NCI-H2107 treated with DMSO at 0.1 percent for 48 hours (cell line): ENCODE data around the gene PPA2.

ENCODE experiments used
- DNase-seq: peaks from one replicate; lab custom pipeline; 2025; ENCODE audit not compliant: unreplicated experiment; lab: John Stamatoyannopoulos, UW

Gene PPA2

DNA sequence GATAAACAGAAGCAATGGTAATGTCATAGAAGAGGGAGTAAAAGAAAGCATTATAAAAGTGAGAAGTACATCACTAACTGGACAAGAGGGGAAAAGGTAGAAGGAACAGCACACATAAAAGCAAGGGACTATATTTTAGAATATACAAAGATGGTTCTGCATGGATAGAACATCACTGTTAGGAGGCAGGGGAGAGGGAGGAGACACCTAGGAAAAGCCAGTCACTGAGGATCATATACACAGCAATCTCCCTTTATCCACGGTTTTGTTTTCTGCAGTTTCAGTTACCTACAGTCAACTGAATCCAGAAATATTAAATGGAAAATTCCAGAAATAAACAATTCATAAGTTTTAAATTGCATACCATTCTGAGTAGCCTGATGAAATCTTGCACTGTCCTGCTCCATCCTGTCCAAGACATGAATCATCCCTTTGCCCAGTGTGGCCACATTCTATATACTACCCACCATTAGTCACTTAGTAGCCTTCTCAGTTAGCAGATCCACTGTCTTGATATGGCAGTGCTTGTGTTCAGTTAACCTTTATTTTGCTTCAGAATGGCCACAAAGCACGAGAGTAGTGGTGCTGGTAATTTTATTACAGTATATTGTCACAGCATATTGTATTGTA, 74.2 kb downstream of the PPA2 start:
- DNase-seq, result no peak

DNA sequence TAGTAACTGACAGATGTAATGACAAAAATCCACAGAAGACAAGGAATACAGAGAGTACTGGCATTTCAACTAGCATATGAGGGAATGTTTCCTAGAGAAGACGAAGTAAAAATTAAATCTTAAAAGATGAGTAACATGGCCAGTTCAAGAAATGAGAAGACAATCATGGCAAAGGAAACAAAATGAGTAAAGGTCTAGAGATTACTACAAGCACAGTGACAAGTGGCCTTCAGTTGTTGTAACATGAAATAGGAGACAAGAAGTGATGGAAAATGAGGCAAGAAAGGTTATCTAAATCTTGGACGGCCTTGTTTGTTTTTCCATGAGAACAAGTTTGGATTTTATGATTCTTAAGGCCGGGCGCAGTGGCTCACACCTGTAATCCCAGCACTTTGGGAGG, 81.0 kb downstream of the PPA2 start:
- DNase-seq, result no peak

DNA sequence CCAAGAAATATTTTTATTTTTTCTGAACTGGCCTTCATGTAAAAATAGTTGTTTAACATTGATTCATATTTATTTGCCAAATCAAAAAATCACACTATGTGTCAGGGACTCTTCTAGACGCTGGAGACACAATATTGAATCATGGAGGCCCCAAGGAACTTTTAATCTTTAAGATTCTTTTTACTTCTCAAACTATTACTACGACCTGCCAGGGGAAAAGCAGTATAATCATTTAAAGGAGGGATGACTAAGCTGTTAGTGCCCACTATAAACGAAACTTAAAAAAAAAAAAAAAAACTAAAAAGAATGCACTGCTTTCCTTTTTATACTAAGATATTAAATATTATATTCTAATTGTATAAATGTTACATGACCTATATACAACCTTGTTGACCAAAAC, 84.7 kb downstream of the PPA2 start:
- no peak for DNase-seq

DNA sequence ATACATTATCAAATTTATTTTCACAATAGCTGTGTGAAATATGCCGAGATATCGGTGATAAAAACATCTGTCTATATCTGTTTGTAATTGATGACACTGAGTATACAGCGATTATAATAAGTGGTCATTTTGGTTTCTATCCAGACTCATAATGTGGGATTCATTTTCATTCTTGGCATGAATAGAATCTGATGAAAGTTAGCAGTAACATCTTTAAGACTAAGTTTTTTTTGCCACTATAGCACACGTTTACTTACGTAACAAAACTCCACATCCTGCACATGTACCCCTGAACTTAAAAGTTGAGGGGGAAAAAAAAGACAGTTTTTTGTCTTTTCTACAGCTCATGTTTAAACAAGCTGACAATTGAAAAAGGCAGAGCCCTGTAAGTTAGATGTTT, 86.4 kb downstream of the PPA2 start:
- DNase-seq, result no peak

DNA sequence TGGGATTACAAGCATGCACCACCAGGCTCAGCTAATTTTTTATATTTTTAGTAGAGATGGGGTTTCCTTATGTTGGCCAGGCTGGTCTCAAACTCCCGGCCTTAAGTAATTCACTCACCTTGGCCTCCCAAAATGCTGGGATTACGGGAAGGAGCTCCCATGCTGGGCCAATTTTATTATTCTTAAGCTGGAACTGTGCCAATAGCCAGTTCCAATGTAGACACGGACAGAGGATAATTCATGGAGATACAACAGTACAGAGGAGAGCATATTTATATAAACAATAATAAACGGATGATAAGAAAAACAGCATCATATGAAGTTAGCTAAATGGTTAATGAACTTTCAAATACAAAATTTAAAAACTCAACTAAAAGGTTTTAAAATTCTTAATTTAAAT, 87.8 kb downstream of the PPA2 start:
- no peak for DNase-seq

DNA sequence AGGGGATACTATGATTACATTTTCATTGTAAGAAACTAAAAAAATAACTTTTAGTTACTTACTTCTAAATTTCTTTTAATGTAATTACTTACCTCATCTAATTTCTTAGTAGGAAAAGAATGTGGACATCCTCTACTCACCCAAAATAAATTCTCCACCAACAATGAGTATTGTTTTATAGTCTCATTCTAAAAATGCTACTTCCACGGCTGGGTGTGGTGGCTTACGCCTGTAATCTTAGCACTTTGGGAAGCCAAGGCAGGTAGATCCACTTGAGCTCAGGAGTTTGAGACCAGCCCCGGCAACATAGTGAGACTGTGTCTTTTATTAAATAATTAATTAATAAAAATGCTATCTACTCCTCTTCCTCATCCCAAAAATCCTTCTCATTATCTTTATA, 99.8 kb downstream of the PPA2 start:
- no peak for DNase-seq

DNA sequence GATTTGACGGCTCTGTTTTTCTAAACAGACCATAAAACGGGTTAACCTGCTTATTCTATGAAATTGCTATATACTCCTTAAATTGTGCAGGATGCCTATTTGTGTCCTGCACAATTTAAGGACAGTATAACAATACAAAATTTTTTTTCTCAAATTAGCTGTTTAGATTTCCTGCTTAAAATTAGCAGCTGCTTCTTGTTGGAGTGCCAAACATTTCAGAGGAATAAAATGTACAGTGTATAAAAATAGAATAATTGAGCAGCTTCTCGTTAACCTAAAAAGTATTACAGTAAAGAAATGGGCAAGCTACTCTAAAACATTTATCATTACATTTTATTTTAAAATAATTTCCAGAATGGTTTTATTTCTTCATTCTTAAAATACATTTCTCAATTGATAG, 100.5 kb downstream of the PPA2 start:
- no peak for DNase-seq

DNA sequence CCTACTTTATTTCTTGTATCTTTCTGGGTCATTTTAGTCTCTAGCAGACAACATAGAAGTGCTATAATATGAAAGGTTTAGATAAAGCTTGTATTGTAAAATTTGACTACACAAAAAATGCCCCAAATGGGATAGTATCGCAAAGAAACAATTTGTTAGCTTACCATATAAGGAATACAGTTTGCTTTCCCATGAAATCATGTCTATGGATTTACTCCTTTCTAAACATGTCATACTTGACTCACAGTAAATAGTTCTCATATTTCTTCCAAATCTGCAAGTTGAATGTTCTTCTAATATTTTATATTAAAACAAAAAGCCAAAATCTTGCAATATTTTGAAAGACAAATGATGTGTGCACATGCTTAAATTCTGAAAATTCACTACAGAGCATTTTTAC, 103.9 kb downstream of the PPA2 start:
- no peak for DNase-seq

DNA sequence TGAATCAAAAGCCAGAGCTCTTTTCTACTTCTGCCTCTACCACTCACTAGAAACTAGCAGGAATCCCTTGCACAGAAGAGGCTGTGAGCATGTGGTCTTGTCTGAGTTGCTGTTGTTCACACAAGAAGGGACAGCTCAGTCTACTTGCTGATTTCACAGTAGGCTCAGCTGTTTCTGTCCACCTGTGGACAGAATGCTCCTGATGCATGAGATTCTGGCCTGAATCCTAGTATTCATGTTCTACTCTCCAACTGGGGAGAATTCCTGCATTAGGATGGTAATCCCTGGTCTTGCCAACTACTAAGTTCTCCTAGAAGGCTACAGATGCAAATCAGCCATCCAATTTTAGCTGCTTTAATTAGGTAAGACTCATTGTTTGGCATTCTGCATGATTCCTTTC, 112.8 kb downstream of the PPA2 start:
- no peak for DNase-seq

DNA sequence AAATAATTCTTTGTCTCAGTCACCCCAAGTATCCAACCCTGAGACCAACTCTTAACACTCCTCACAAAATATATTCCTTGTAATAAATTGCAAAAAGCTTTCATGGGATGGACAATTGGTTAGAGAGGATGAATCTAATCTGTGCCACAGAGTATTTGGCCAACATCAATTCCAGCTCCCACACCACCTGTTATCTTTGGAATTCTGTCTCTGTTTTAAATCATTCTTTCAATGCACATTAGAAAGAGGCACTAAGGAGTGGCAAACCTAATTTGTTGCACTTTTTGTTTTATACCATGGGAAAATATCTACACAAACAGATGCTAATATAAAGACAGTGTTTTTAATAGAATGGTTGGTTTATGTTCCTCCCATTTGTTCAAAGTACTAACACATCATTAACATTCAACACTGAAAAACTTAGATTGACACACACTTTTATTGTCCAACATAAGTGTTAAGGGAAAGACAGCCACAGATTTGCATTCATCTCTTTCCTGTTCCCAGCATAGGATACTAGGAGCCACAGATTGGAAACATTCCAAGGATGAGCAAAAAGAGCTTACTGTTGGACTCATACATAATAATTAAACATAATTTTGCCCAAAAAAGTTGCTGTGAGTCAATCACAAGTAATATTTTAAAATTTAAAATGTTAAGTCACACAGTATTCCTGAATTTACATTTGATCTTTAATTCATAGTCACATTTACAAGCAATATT, 116.4 kb downstream of the PPA2 start:
- DNase-seq, result no peak

DNA sequence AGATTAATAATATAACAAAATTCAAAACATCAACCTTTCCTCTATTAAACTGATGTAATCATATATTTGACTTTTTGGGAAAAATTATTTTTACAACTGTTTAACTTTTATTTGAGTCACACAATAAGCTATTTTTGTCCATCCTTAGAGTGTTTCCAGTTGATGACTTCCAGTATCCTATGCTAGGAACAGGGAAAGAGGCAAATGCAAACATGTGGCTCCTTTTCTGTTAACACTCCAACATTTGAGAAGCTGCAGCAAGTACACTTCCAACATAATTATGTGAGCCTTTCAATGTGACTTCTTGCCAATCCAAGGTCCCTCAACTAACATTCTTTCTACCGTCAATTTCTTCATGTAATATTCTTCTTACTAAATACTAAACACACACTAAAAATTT, 117.7 kb downstream of the PPA2 start:
- no peak for DNase-seq

DNA sequence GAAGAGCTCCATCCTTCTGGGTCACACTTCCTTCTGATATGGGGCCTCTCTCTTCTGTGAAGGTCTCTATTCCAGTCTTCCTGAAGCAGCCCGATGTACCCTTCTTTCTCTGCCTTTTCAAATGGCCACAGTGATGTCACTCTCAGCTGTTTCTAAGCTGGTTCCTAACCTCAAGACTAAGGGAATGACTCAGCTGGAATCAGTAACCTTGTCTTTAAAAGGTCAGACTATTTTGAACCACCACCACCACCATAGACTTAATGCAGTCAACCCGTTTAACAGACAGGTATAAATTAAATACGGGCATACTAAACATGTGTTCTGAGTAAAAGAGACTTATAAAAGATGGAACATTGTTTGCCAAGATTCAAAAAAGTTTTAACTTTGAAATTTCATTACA, 121.0 kb downstream of the PPA2 start:
- DNase-seq, result no peak

DNA sequence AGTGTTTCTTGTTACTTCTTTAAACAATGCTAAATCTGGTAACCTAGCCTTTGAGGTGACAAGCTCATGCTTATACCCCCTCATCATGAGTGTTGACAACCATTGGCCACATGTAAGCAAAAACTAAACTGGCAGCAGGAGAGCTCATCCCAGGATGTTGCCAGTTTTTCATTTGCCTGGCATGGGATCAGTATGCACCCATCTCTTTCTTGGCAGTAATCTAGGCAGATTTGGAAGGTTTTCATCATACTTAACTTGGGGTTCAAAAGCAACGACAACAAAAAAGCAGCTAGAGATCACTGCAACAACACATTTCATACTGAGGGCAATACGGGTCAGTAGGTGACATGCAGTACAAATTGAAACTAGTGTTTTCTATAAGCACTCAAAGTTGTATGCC, 122.0 kb downstream of the PPA2 start:
- no peak for DNase-seq

DNA sequence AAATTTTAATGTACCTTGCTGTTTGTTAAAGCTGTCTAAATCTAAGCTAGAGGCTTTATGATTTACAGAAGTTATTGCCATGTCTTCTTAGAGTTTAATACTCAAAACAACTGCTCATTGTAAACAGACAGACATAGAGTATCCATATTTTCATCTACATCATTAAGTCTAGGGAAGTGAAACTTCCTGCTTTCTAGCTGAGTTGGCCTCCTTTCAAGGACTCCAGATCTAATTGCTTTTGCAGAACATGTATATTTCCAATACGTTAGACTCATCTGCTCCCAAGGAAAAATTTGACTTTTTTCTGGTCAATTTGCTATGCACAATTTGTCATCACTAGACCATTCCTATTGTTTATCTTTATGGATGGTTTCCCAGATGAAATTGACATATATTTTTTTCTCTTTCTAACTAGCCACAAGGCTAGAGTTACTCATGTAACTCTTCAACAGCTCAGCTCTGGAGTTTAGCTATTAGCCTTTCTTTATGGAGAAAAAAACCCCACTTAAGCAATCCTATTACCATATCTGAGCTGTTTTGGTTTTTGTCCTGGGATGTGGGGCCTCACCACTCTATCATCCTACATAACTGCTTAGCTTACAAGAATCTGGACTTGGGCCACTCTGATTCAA, 122.9 kb downstream of the PPA2 start:
- DNase-seq, result no peak

DNA sequence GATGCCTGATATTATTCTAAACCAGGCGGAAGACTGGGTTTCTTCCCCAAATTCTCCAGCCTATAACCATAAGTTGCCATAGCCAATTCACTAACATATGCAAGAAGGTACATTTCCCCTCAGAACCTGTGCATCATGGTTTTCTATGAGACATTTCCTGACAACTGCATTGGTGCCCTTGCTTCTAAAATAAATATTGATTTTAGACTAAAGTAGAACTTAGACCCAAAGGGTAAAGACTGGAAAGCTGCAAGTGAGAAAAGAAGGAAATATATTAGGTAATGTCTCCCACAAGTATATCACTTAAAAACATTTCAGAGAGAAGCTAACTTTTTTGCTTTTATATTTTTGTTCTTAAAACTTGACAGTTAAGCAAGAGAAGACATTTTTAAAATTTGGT, 125.1 kb downstream of the PPA2 start:
- no peak for DNase-seq

DNA sequence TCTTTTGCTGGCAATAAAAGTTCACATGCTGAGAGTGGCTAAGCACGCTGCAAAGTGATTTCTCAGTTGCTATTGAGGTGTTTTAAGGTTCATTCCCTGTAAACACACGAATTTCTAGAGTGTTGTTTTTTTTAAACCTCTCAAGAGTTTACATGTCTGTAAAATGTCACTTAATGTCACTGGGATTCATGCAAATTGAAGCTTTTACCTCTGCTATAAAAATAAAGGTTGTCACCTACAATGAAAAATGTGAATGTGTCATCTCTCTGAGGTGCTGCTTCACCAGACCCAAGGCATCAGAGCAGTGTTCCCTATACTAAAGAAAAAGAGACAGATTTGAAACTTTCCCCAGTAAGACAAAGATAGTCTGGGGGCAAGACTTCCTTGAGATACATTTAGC, 127.0 kb downstream of the PPA2 start:
- DNase-seq, result no peak

DNA sequence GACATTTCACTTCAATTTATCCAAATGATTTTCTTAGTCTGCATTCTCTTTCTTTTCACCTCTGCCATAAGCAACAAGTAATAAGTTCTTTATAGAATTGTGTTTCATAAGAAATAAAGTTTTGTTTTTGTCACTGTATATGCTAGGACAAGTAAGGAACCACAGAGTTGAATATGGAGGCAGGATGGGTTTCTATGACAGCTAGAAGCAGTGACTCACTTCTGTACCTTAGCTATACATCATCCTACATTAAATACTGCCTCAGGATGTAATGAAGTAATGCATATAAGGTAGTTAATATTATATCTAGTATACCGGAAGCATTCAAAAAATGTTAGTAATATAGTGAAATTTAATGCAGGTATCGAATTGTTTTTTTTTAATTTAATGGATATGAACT, 128.0 kb downstream of the PPA2 start:
- no peak for DNase-seq

DNA sequence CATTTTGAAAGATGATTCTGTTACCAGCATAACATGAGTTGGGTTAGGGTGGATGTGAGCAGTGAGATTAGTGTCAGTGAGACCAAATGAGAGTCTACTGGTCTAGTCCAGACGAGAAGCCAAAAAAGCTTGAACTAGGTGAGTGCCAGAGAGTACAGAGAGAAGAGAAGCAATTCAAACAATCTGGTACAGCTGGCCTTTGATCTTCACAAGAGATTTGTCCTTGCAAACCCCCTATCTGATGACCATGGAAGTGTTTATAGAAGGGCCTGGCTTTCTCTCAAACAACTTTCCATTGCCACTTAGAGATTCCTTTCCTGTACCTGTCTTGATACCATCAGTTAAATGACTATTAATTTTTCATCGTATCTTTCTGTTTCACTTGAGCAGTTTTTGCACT, 128.5 kb downstream of the PPA2 start:
- no peak for DNase-seq

DNA sequence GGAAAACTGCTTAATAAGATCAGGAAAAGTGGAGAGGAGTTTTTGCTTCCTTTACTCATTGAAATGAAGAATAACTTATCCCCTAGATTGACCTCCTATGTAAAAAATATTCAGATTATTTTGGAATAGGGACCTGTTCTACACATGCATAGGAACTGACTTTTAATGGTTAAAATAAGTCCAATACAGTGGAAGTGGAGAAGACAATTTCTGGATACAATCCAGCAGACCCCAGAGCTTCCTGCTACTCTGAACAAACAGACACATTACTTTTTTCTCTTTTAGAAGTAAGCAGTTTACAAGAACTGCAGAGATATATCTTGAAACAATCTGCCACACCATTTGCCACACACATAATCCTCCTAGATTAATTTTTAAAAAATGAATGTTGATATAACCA, 129.7 kb downstream of the PPA2 start:
- no peak for DNase-seq

DNA sequence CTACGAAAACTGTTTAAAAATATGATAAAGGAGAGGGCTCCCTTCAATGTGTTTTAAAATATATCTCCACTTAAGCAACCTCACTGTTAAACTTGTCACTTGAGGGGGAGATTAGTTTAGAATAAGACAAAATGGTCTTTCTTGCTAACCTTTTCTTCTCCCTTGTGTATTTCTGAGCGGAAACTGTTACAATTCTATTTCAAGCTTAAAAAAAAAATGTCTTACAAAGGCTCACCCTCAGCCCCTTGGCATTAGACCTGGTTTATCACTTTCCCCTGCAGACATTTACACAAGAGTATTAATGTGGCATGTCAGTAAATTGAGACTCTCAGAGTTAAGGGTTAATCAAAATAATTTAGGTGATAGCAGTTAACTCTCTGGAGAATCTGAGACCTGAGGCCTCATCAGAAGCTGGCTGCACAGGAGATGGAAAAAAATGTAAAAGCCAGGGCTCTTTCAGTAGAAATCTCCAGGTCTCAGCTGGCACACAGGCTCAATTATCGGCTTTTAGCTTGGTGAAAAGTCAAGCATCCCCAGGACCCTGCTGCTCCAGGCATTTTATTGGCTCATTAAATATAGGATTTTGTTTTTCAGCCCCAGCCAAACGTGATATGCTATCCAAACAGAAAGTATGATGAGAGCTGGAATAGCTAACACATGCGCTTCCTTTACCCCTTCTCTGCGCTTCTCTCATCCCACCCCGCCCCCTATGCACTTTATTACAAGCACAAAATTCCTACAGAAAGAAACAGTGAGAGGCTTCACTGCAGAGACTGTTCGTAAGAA, 130.5 kb downstream of the PPA2 start:
- no peak for DNase-seq

DNA sequence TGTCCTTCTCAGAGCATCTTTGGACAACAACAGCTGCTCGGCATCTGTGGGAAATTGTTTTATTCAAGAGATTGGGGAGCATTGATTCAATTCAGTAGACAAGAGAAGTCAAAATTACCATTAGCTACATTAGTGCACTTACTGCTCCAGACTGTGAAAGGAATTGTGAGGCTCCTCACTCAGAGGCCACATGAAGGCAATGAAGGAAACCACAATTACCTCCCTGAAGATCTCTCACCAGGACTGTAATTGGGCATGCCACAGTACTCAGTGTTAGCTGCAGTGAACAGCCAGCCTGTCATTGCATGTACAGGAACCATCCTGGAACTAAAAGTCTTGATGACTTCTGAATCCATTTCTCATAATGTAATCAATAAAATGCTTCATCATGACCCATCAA, 144.8 kb downstream of the PPA2 start:
- DNase-seq, result peak; percentile 41

DNA sequence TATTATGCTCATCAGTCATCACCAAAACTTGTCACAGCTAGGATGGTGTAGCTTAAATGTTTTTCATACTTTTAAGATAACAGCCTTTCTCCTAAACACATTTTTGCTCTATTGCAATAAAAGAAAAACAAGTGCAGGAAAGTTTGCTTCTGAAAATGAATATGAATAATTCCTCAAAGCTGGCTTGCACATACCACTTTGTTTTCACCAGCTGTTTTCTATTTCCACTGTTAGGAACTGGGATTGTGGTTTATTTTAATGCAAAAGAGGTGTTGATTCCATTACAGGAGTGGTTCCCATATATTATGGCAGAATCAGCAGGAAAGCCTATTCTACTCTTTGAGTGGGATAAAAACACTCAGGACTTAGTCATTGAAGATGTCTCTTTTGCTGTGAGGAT, 145.9 kb downstream of the PPA2 start:
- DNase-seq, result no peak
